PC-3 (cell line): ENCODE results near the gene TSPAN32. TPM values are rescaled to one million over a fixed set of nuclear protein-coding genes. Genes with fewer than 3 reads are reported as not detected.

ENCODE experiments used
- ATAC-seq: fragments of 200-7000 bp; cut with Tn5 transposase; 2 replicates; pipeline ENCODE4 v1.9.1; 2020; ENCODE audit warnings: mild to moderate bottlenecking, moderate library complexity
- BruUV-seq: library from RNA; stranded (reverse); fragments of 400-500 nt; replicated peaks from 2 replicates; lab custom pipeline; 2021; lab: Mats Ljungman, UMichigan
- CTCF ChIA-PET: fragments of 300-600 bp; sonication (Branson Sonifier 250); formaldehyde crosslinking; loops from one replicate; lab custom pipeline; 2022; ENCODE audit warnings: antibody characterized with exemption; lab: Charles Lee
- POLR2A ChIA-PET: fragments of 300-600 bp; sonication (Branson Sonifier 250); formaldehyde crosslinking; loops from one replicate; lab custom pipeline; 2022; ENCODE audit warnings: antibody characterized with exemption; ENCODE audit not compliant: unreplicated experiment; lab: Charles Lee
- DNase-seq: peaks from one replicate; pipeline ENCODE4 v3.0.0-alpha.2; 2015
- H2AFZ ChIP-seq: fragments of 300-600 bp; sonication (generic); 2 replicates; pipeline ENCODE4 v1.6.0; 2016; ENCODE audit warnings: antibody characterized with exemption, low read length
- H3F3A ChIP-seq: fragments of 300-600 bp; sonication (generic); one replicate; pipeline ENCODE4 v1.6.0; 2017; ENCODE audit warnings: antibody characterized with exemption, low read length, control low read depth, mild to moderate bottlenecking; ENCODE audit not compliant: unreplicated experiment
- H3K27ac ChIP-seq: fragments of 300-600 bp; sonication (generic); 2 replicates; pipeline ENCODE4 v1.5.1; 2016; ENCODE audit warnings: mild to moderate bottlenecking, low read length
- H3K27me3 ChIP-seq: fragments of 300-600 bp; sonication (generic); 2 replicates; pipeline ENCODE4 v1.6.1; 2016; ENCODE audit warnings: low read length, mixed read lengths
- H3K36me3 ChIP-seq: fragments of 300-600 bp; sonication (generic); 2 replicates; pipeline ENCODE4 v1.6.1; 2016; ENCODE audit warnings: low read depth, mixed run types, low read length, mixed read lengths
- H3K4me1 ChIP-seq: fragments of 300-600 bp; sonication (generic); 2 replicates; pipeline ENCODE4 v1.5.1; 2016; ENCODE audit warnings: low read length; ENCODE audit not compliant: insufficient read depth
- H3K4me2 ChIP-seq: fragments of 300-600 bp; sonication (generic); 2 replicates; pipeline ENCODE4 v1.6.0; 2016; ENCODE audit warnings: low read length
- H3K4me3 ChIP-seq: fragments of 300-600 bp; sonication (generic); 2 replicates; pipeline ENCODE4 v1.5.1; 2016; ENCODE audit warnings: mild to moderate bottlenecking, low read length, mixed read lengths
- H3K79me2 ChIP-seq: fragments of 300-600 bp; sonication (generic); 2 replicates; pipeline ENCODE4 v1.6.1; 2017; ENCODE audit warnings: low read length, mixed read lengths
- H3K9ac ChIP-seq: fragments of 300-600 bp; sonication (generic); 2 replicates; pipeline ENCODE4 v1.6.0; 2016; ENCODE audit warnings: mild to moderate bottlenecking, low read length
- H3K9me2 ChIP-seq: fragments of 300-600 bp; sonication (generic); replicated peaks from 2 replicates; pipeline ENCODE4 v1.6.1; 2016; ENCODE audit warnings: mixed run types, low read length, mixed read lengths
- H3K9me3 ChIP-seq: fragments of 300-600 bp; sonication (generic); 2 replicates; pipeline ENCODE4 v1.6.1; 2016; ENCODE audit warnings: low read length, mixed read lengths
- H4K20me1 ChIP-seq: fragments of 300-600 bp; sonication (generic); 2 replicates; pipeline ENCODE4 v1.6.1; 2016; ENCODE audit warnings: low read length, mixed read lengths
- EZH2 ChIP-seq: fragments of 300-600 bp; sonication (generic); IDR thresholded peaks from one replicate; pipeline ENCODE4 v1.6.1; 2017; ENCODE audit warnings: antibody characterized with exemption, mild to moderate bottlenecking, low read length; ENCODE audit not compliant: unreplicated experiment
- EZH2phosphoT487 ChIP-seq: fragments of 300-600 bp; sonication (generic); IDR thresholded peaks from 2 replicates; pipeline ENCODE4 v1.6.1; 2018; ENCODE audit warnings: mild to moderate bottlenecking, antibody characterized with exemption, low read length, borderline replicate concordance
- intact Hi-C: fragments of 100-400 bp; cut with micrococcal nuclease; formaldehyde crosslinking; loops from 2 replicates; pipeline ENCODE4 v1.9.0; 2023
- total RNA-seq: library from RNA; depleted of rRNA; stranded (reverse); fragments of >200 nt; gene quantifications from 2 replicates; pipeline ENCODE4 v1.2.3, GENCODE V29; 2014
- TF ChIP-seq, protein P1 (sequence below): fragments of 300-600 bp; sonication (generic); conservative IDR thresholded peaks from 2 replicates; pipeline ENCODE4 v1.5.1; 2017; ENCODE audit warnings: antibody characterized with exemption, low read depth, mild to moderate bottlenecking, low read length

Gene TSPAN32
- total RNA-seq, 1 experiment from 2014 or later = not detected

DNA sequence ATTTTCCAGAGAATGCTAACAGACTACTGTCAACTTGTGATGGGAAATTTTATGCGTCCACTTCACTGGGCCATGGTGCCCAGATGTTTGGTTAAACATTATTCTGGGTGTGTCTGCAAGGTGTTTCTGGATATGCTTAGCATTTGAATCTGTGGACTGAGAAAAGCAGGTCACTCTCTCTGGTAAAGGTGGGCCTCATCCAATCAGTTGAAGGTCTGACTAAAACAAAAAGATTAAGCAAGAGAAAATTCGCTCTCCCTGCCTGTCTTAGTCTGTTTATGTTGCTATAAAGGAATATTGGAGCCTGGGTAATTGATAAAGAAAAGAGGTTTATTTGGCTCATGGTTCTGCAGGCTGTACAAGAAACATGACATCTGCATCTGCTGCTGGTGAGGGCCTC lies 43.2 kb downstream of the TSPAN32 start:
- no peaks in the 10 kb centered on the region for H3K9me2 ChIP-seq
- POLR2A ChIA-PET = no interaction called here
- no peak overlapping the region for H2AFZ ChIP-seq
- H3K27me3 ChIP-seq = peaks cover 7% of the 10 kb centered on the region; the same call in 1 of the 2 replicates
- no peaks in the 10 kb centered on the region for H3K79me2 ChIP-seq
- H3K4me3 ChIP-seq = no peak overlapping the region
- H3K9ac ChIP-seq = no peak overlapping the region
- no peak overlapping the region for H3K27ac ChIP-seq
- ATAC-seq (no peak), DNase-seq (no peak)
- intact Hi-C loops = no loop called here
- TF ChIP-seq, protein P1, sequence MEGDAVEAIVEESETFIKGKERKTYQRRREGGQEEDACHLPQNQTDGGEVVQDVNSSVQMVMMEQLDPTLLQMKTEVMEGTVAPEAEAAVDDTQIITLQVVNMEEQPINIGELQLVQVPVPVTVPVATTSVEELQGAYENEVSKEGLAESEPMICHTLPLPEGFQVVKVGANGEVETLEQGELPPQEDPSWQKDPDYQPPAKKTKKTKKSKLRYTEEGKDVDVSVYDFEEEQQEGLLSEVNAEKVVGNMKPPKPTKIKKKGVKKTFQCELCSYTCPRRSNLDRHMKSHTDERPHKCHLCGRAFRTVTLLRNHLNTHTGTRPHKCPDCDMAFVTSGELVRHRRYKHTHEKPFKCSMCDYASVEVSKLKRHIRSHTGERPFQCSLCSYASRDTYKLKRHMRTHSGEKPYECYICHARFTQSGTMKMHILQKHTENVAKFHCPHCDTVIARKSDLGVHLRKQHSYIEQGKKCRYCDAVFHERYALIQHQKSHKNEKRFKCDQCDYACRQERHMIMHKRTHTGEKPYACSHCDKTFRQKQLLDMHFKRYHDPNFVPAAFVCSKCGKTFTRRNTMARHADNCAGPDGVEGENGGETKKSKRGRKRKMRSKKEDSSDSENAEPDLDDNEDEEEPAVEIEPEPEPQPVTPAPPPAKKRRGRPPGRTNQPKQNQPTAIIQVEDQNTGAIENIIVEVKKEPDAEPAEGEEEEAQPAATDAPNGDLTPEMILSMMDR = no peak
- BruUV-seq = no TSS peak
- no peaks in the 10 kb centered on the region for H3K4me1 ChIP-seq
- CTCF ChIA-PET = no interaction called here
- H4K20me1 ChIP-seq = no peaks in the 10 kb centered on the region
- H3K36me3 ChIP-seq = no peaks in the 10 kb centered on the region
- H3K4me2 ChIP-seq = no peak overlapping the region
- no peaks in the 10 kb centered on the region for H3F3A ChIP-seq
- H3K9me3 ChIP-seq = peaks cover 4% of the 10 kb centered on the region; the same call in 1 of the 2 replicates

DNA sequence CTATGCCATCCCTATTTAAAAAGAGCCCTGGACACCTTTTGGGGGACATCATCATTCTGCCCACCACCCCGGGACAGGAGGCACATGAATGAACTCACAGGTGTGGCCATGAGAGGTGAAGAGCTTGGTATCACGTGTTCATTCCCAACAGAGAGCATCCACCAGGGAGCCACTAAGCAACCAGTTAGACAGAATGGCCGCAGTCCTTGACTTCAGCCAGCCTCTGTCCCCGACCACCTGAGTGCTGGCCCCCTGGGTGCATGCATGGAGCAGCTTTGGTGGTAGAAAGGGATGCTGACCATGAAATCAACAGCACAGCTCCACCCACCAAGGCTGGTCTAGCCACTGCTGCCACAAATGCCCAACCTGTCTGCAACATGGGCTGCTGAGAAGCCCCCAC lies 44.2 kb downstream of the TSPAN32 start:
- H2AFZ ChIP-seq = no peak overlapping the region
- no peak overlapping the region for H3K9ac ChIP-seq
- TF ChIP-seq EZH2 (no peak), EZH2phosphoT487 (no peak)
- TF ChIP-seq, protein P1 = no peak
- no peaks in the 10 kb centered on the region for H4K20me1 ChIP-seq
- intact Hi-C loops = no loop called here
- ATAC-seq = no peak
- no TSS peak for BruUV-seq
- no peak overlapping the region for H3K4me3 ChIP-seq
- H3K27ac ChIP-seq = no peak overlapping the region
- no peaks in the 10 kb centered on the region for H3F3A ChIP-seq
- H3K79me2 ChIP-seq = no peaks in the 10 kb centered on the region
- no peaks in the 10 kb centered on the region for H3K36me3 ChIP-seq
- H3K9me3 ChIP-seq = peaks cover 4% of the 10 kb centered on the region; the same call in 1 of the 2 replicates
- H3K4me1 ChIP-seq = no peaks in the 10 kb centered on the region
- DNase-seq = no peak
- no peak overlapping the region for H3K4me2 ChIP-seq
- POLR2A ChIA-PET = interaction anchor here (0.6 kb wide), 1 partner anchor 669 kb away, joined by 5 read pairs; no protein-coding TSS in a partner anchor
- no peaks in the 10 kb centered on the region for H3K9me2 ChIP-seq
- no peaks in the 10 kb centered on the region for H3K27me3 ChIP-seq
- CTCF ChIA-PET = no interaction called here

DNA sequence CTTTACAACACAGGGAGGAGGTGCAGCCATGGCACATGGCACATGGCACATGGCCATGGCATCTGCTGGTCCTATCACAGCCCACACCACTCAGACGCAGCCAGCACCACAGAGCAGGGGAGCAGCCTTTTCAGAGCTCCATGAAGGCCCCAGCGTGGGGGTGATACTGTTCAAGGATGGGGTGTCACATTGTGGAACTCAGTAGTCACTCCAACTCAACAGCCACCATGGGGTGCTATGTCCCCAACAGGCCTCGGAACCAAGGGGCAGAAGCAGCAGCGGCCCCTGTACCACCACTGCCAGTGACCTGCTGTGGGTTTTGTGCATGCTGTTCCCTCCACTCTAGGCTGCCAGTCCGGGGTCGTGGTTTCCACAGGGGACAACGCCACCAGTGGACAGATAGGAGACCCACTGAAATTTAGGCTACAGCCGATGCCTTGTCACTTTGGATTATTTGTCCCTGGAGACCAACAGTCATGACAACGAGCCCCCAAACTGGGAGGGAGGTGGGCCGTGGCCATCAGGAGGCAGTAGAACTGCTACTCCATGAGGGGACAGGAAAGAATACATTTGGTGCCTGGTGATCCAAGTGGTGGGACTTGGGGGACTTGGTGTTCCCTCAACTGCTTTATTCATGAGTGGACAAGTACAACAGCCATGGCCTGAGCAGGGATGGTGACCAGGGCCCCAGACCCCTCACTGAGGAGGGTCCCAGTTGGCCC lies 44.9 kb downstream of the TSPAN32 start:
- ChIA-PET POLR2A (no interaction called here), CTCF (no interaction called here)
- Histone ChIP-seq H2AFZ (no peak overlapping the region), H4K20me1 (no peaks in the 10 kb centered on the region), H3K27me3 (no peaks in the 10 kb centered on the region), H3K9me3 (peaks cover 4% of the 10 kb centered on the region; the same call in 1 of the 2 replicates), H3K9me2 (no peaks in the 10 kb centered on the region), H3K4me3 (no peak overlapping the region), H3K9ac (no peak overlapping the region), H3K4me2 (no peak overlapping the region), H3K4me1 (no peaks in the 10 kb centered on the region), H3F3A (no peaks in the 10 kb centered on the region), H3K79me2 (no peaks in the 10 kb centered on the region), H3K36me3 (no peaks in the 10 kb centered on the region), H3K27ac (no peak overlapping the region)
- intact Hi-C loops = no loop called here
- TF ChIP-seq EZH2phosphoT487 = no peak
- TF ChIP-seq EZH2 = no peak
- TF ChIP-seq, protein P1 = no peak
- no TSS peak for BruUV-seq
- no peak for ATAC-seq
- no peak for DNase-seq
